Nephron progenitor cell (in vitro differentiated cells): ENCODE results near the gene GSAP.

Experiments used
- DNase-seq: peaks from one replicate; pipeline ENCODE4 v3.0.0; 2021
- H3K27ac Mint-ChIP-seq: 2 replicates; pipeline ENCODE4 v1.8.0; 2021; ENCODE audit warnings: mild to moderate bottlenecking, moderate library complexity, mixed read lengths
- H3K27me3 Mint-ChIP-seq: 2 replicates; pipeline ENCODE4 v1.8.0; 2021; ENCODE audit warnings: mild to moderate bottlenecking, low read depth, mixed read lengths; ENCODE audit not compliant: poor library complexity
- H3K36me3 Mint-ChIP-seq: 2 replicates; pipeline ENCODE4 v1.8.0; 2021; ENCODE audit warnings: low read depth, mixed read lengths
- H3K4me1 Mint-ChIP-seq: 2 replicates; pipeline ENCODE4 v1.8.0; 2021; ENCODE audit warnings: mixed read lengths
- H3K4me3 Mint-ChIP-seq: 2 replicates; pipeline ENCODE4 v1.8.0; 2021; ENCODE audit warnings: mild to moderate bottlenecking, moderate library complexity, mixed read lengths
- H3K9me3 Mint-ChIP-seq: 2 replicates; pipeline ENCODE4 v1.8.0; 2021; ENCODE audit warnings: mild to moderate bottlenecking, moderate library complexity, mixed read lengths
- TF ChIP-seq, protein P1 (sequence below): fragments of 200-600 bp; sonication (generic); IDR thresholded peaks from 2 replicates; pipeline ENCODE4 v1.5.0; 2021; ENCODE audit warnings: antibody characterized with exemption

Gene GSAP

DNA sequence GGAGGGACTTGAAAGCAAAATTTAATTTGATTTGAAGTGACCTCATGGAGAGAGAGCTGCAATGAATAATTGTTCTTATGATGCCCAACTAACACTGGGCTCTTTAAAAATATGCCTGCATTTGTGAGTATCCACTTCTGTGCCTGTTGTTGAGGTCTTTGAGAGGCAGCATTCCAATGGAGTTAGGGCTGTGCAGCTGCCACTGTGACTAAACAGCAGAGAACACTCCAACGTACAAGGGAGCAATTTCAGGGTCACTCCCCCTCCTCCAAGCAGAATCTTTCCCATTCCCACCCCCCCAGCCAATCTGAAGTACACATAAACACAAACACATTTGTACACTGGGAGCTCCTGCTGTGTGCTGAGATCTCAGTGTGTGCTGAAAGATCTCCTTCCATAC lies 28.0 kb upstream of the GSAP start:
- DNase-seq = no peak
- no peaks in the 10 kb centered on the region for H3K9me3 Mint-ChIP-seq
- TF ChIP-seq, protein P1, sequence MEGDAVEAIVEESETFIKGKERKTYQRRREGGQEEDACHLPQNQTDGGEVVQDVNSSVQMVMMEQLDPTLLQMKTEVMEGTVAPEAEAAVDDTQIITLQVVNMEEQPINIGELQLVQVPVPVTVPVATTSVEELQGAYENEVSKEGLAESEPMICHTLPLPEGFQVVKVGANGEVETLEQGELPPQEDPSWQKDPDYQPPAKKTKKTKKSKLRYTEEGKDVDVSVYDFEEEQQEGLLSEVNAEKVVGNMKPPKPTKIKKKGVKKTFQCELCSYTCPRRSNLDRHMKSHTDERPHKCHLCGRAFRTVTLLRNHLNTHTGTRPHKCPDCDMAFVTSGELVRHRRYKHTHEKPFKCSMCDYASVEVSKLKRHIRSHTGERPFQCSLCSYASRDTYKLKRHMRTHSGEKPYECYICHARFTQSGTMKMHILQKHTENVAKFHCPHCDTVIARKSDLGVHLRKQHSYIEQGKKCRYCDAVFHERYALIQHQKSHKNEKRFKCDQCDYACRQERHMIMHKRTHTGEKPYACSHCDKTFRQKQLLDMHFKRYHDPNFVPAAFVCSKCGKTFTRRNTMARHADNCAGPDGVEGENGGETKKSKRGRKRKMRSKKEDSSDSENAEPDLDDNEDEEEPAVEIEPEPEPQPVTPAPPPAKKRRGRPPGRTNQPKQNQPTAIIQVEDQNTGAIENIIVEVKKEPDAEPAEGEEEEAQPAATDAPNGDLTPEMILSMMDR = no peak
- peaks cover 4% of the 10 kb centered on the region for H3K27me3 Mint-ChIP-seq
- H3K4me1 Mint-ChIP-seq = peaks cover 9% of the 10 kb centered on the region
- H3K4me3 Mint-ChIP-seq = no peak overlapping the region
- H3K27ac Mint-ChIP-seq = no peak overlapping the region
- H3K36me3 Mint-ChIP-seq = no peaks in the 10 kb centered on the region

DNA sequence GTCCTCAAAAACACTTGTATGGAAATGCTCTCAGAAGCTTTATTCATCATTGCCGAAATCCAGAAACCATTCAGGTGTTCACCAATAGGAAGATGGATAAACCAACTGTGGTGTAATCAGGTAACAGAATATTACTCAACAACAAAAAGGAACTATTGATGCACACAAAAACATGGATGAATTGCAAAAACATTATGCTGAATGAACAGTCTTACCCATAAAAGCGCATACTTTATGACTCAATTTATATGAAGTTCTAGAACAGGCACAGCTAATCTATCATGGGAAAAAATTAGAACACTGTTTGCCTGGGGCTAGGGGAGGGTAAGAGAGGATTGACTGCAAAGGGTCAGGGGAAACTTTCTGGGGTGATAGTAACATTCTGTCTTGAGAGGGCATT lies 26.9 kb upstream of the GSAP start:
- H3K9me3 Mint-ChIP-seq = no peaks in the 10 kb centered on the region
- TF ChIP-seq, protein P1 = no peak
- H3K4me3 Mint-ChIP-seq = no peak overlapping the region
- DNase-seq = no peak
- peaks cover 4% of the 10 kb centered on the region for H3K27me3 Mint-ChIP-seq
- no peaks in the 10 kb centered on the region for H3K36me3 Mint-ChIP-seq
- peak overlapping the region; percentile 73 for H3K27ac Mint-ChIP-seq
- H3K4me1 Mint-ChIP-seq = peaks cover 9% of the 10 kb centered on the region

DNA sequence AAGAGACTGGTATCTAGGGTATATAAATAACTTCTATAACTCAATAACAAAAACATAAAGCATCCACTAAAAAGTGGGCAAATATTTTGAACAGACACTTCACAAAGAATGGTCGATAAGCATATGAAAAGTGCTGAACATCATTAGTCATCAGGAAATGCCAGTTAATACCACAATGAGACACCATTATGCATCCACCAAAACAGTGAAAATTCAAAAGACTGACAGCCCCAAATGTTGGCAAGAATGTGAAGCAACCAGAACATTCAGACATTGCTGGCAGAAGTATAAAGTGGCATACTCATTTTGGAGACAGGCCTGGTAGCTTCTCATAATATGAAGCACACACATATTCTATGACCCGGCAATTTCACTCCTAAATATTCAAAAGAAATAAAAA lies 26.5 kb upstream of the GSAP start:
- H3K27me3 Mint-ChIP-seq = no peaks in the 10 kb centered on the region
- H3K27ac Mint-ChIP-seq = no peak overlapping the region
- H3K36me3 Mint-ChIP-seq = no peaks in the 10 kb centered on the region
- H3K9me3 Mint-ChIP-seq = no peaks in the 10 kb centered on the region
- H3K4me1 Mint-ChIP-seq = peaks cover 9% of the 10 kb centered on the region
- TF ChIP-seq, protein P1 = no peak
- DNase-seq = no peak
- no peak overlapping the region for H3K4me3 Mint-ChIP-seq

DNA sequence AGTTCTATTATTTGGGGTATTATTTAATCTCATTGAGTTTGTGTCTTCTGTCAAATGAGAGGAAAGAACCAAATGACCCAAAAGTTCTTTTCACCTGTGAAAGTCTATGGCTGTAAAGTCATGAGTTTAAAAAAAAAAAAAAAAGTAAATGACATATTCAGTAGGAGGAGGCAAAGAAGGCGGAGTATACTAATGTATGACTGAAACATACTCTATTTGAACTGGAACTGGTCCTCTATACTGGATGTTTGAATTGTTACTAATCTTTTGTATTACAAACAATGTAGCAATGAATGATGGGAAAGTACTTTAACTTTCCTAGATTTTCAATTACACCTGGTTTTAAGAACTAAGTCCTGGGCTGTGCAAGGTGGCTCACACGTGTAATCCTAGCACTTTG lies 24.9 kb upstream of the GSAP start:
- Mint-ChIP-seq H3K9me3 (no peaks in the 10 kb centered on the region), H3K27me3 (no peaks in the 10 kb centered on the region), H3K4me3 (no peak overlapping the region), H3K27ac (no peak overlapping the region), H3K36me3 (no peaks in the 10 kb centered on the region), H3K4me1 (peaks cover 9% of the 10 kb centered on the region)
- no peak for DNase-seq
- TF ChIP-seq, protein P1 = no peak

DNA sequence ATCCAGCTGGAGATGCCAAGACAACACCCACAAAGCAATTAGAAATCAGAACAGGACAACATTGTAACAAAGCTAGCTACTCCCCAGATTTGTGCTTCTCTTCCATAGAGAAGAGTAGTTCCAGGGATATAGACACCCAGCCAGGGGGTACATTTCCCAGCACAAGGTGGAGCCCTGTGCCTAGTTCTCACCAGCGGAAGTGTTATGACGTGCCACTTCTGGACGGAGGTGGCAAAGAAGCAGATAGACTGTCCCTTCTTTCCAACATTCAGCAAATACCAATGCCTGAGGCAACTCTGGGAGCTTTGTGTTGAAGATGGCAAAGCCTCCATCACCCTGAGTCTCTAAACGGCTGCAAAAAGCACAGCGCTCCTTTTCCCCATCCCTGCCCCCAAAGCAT lies 23.4 kb upstream of the GSAP start:
- Mint-ChIP-seq H3K4me1 (peaks cover 7% of the 10 kb centered on the region), H3K27ac (no peak overlapping the region), H3K36me3 (no peaks in the 10 kb centered on the region), H3K9me3 (no peaks in the 10 kb centered on the region), H3K4me3 (no peak overlapping the region), H3K27me3 (no peaks in the 10 kb centered on the region)
- TF ChIP-seq, protein P1 = no peak
- DNase-seq = no peak

DNA sequence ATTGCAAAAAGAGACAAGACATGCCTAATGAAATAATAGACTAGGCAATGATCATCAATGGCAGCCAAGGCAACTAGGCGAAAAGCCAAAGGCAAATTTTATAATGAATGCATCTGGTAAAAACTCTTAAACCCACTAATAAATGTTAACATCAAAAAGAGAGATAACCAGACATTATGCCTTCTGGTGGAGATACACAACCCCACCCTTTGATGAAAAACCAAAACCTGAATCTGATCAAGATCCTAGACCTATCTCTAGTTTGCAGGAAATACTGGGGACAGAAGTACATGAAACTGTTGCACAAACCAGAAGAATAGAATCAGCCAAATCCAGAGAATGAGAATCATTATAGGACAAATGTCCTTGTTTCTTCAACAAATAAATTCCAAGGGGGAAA lies 22.0 kb upstream of the GSAP start:
- Mint-ChIP-seq H3K27me3 (peaks cover 4% of the 10 kb centered on the region), H3K27ac (no peak overlapping the region), H3K4me1 (no peaks in the 10 kb centered on the region), H3K36me3 (no peaks in the 10 kb centered on the region), H3K9me3 (no peaks in the 10 kb centered on the region), H3K4me3 (no peak overlapping the region)
- TF ChIP-seq, protein P1 = no peak
- no peak for DNase-seq
